ENCODE results near the gene RYR2.
A peak's percentile ranks its signal among the peaks of the same experiment; 100 is the strongest.
"Not testable (repeated sequence)": the region's sequence is repeated elsewhere in the genome, so short reads cannot be mapped to it uniquely, and the experiment has no call there.

RYR2 gene

DNA sequence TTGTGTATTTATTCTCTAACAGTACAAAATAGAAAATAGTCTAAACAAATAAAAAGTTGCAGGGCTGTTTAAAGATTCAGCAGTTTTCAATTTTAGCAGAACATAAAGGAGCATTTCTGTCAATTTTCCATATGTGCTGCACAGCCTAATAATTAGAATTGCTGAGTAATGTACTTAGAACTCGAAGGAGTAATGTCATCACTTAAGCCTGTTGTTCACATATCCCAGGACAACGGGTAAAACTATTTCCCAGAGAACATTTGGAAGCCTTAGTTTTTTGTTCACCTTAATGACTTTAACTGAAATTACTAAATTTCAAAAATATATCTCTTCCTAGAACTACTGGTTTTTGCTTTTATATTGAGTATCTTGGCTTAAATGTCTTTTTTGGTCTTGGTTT is 767.1 kb downstream of the RYR2 start:
- H3K4me1 ChIP-seq = no peaks in the 10 kb centered on the region; the same call in 1 of the 2 replicates
- no peaks in the 10 kb centered on the region for H3K9me3 ChIP-seq

DNA sequence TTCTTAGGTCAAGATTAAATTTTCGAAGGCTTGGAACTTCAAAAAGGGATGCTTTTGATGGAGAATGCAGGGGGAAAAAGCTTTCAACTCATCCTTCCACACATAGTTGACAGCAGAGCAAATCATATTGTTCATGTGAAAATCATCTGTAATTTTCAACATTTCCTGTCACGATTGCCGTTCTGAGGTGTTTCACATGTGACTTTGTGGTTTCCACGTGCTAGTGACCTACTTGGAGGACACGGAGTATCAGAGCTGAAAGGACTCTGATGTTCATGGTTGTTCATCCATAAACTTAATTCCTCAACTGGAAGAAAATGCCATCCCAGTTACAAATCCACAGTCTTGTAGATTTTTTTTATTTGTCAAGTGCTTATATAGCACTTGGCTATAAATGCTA is 769.6 kb downstream of the RYR2 start:
- TF ChIP-seq, protein P1, sequence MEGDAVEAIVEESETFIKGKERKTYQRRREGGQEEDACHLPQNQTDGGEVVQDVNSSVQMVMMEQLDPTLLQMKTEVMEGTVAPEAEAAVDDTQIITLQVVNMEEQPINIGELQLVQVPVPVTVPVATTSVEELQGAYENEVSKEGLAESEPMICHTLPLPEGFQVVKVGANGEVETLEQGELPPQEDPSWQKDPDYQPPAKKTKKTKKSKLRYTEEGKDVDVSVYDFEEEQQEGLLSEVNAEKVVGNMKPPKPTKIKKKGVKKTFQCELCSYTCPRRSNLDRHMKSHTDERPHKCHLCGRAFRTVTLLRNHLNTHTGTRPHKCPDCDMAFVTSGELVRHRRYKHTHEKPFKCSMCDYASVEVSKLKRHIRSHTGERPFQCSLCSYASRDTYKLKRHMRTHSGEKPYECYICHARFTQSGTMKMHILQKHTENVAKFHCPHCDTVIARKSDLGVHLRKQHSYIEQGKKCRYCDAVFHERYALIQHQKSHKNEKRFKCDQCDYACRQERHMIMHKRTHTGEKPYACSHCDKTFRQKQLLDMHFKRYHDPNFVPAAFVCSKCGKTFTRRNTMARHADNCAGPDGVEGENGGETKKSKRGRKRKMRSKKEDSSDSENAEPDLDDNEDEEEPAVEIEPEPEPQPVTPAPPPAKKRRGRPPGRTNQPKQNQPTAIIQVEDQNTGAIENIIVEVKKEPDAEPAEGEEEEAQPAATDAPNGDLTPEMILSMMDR (IDR thresholded peaks at IDR 0.05; ENCODE audit: low read depth, low read length) = no peak
- Histone ChIP-seq H3K27me3 (no peaks in the 10 kb centered on the region), H3K36me3 (no peaks in the 10 kb centered on the region), H3K4me1 (no peaks in the 10 kb centered on the region; the same call in 1 of the 2 replicates), H3K9me3 (no peaks in the 10 kb centered on the region), H3K4me3 (ENCODE audit: low read depth, low read length) (no peak overlapping the region)
- no peak for DNase-seq

More for the DNA sequence above, 767.1 kb downstream of the RYR2 start:
- DNase-seq = no peak
- H3K36me3 ChIP-seq = no peaks in the 10 kb centered on the region
- H3K4me3 ChIP-seq (ENCODE audit: low read depth, low read length) = no peak overlapping the region
- no peaks in the 10 kb centered on the region for H3K27me3 ChIP-seq
- TF ChIP-seq, protein P1 (IDR thresholded peaks at IDR 0.05; ENCODE audit: low read depth, low read length) = no peak

DNA sequence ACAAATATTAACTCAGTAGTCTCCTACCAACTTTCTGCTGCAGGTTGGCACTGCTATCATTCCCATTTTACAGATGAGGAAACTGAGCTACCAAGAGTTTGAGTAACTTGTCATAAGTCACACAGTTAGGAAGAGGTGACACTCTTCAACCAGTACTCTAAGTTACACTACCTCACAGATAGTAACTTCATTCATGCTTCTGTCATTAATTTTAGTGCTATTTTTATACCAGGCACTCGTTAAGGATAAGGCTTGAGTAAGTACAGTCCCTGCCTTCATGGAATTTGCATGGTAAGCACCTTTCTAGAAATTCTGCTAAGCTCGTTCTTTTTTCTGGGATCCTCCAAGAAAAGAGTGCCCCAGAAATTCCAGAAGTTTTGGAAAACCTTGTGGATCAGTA is 770.1 kb downstream of the RYR2 start:
- no peaks in the 10 kb centered on the region; the same call in 1 of the 2 replicates for H3K4me1 ChIP-seq
- DNase-seq = no peak
- no peak overlapping the region for H3K4me3 ChIP-seq (ENCODE audit: low read depth, low read length)
- H3K9me3 ChIP-seq = no peaks in the 10 kb centered on the region
- H3K36me3 ChIP-seq = no peaks in the 10 kb centered on the region
- TF ChIP-seq, protein P1 (IDR thresholded peaks at IDR 0.05; ENCODE audit: low read depth, low read length) = no peak
- H3K27me3 ChIP-seq = no peaks in the 10 kb centered on the region

DNA sequence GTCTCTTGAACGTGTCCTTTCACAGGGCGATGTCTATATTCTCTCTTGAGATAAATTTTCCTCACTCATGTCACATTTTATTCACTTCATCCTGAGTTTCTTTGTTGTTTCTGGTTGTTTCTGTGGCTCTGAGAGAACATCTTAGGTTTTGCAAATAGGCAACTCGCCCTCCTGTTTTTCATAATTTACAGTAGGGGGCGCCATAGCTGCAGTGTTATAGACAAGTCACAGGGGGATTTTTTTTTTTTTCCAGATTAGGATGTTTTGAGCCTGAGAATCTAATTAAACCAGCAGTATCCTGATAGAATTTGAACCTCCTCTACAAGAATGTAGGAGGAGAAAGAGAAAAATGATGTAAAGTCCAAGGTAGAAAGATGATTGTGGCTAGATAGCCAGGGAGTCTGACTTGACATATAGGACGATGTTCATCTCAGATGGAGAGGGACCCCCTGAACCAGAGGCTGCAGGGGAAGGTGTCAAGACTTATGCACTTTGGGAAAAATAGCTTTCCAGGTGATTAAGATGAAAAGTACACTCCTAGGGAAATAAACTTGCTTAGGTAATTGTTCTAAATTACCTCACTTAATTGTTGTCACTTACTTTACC is 772.4 kb downstream of the RYR2 start:
- Histone ChIP-seq H3K4me3 (ENCODE audit: low read depth, low read length) (no peak overlapping the region), H3K27me3 (no peaks in the 10 kb centered on the region), H3K36me3 (no peaks in the 10 kb centered on the region), H3K4me1 (no peaks in the 10 kb centered on the region; the same call in 1 of the 2 replicates), H3K9me3 (no peaks in the 10 kb centered on the region)
- TF ChIP-seq, protein P1 (IDR thresholded peaks at IDR 0.05; ENCODE audit: low read depth, low read length) = peak; percentile 85
- DNase-seq = no peak

DNA sequence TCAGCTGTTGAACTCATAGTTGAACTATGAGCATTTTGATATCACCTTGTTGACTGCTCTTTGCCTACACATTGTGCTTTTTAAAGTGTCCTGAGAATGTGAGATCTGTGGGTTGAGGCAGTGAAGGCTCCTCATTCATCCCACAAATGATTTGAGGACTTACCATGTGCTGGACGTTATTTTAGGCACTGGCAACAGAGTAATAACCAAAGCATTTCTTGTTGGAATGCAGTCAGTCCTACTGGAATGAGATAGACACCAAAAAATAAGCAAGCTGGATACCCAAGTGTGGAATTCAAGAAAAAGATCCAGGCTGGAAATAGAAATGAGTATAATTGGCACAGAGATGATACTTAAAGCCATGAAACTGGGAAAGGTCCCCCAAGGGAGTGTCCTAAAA is 775.3 kb downstream of the RYR2 start:
- H3K4me3 ChIP-seq (ENCODE audit: low read depth, low read length) = no peak overlapping the region
- H3K36me3 ChIP-seq = no peaks in the 10 kb centered on the region
- H3K9me3 ChIP-seq = no peaks in the 10 kb centered on the region
- H3K27me3 ChIP-seq = no peaks in the 10 kb centered on the region
- DNase-seq = no peak
- H3K4me1 ChIP-seq = no peaks in the 10 kb centered on the region
- TF ChIP-seq, protein P1 (IDR thresholded peaks at IDR 0.05; ENCODE audit: low read depth, low read length) = no peak

DNA sequence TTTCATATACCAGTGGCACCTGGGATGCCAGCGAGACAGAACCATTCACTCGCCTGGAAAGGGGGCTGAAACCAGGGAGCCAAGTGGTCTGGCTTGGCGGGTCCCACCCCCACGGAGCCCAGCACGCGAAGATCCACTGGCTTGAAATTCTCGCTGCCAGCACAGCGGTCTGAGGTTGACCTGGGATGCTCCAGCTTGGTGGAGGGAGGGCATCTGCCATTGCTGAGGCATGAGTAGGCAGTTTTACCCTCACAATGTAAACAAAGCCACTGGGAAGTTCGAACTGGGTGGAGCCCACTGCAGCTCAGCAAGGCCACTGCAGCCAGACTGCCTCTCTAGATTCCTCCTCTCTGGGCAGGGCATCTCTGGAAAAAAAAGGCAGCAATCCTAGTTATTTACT is 778.6 kb downstream of the RYR2 start:
- not testable (repeated sequence) for H3K4me3 ChIP-seq (ENCODE audit: low read depth, low read length)

More for the DNA sequence above, 778.6 kb downstream of the RYR2 start:
- H3K36me3 ChIP-seq, DNase-seq, H3K9me3 ChIP-seq, H3K4me1 ChIP-seq, H3K27me3 ChIP-seq: not testable (repeated sequence)

All from BE2C (cell line).